Left lung (tissue), 10 donors: ENCODE data around the gene BRWD1. TPM values are rescaled to one million over a fixed set of nuclear protein-coding genes. Genes with fewer than 3 reads are reported as not detected.

ENCODE experiments used
- ATAC-seq: fragments of 200-7000 bp; cut with Tn5 transposase; one replicate; pipeline ENCODE4 v1.9.1; 2020; ENCODE audit warnings: moderate library complexity
- DNase-seq, 4 donors: peaks; one replicate each; pipeline ENCODE4 v3.0.0-alpha.2; 2013 to 2020
- H3K27ac ChIP-seq, 2 donors: fragments of 200-600 bp; sonication (generic) in 1 of 2; one replicate each; pipeline versions ENCODE4 v1.5.0 to v1.8.0; 2020 to 2021
- H3K27me3 ChIP-seq, 2 donors: fragments of 200-600 bp; sonication (generic) in 1 of 2; one replicate each; pipeline versions ENCODE4 v1.5.0 to v1.8.0; 2020 to 2021
- H3K36me3 ChIP-seq, 2 donors: fragments of 200-600 bp; sonication (generic) in 1 of 2; one replicate each; pipeline versions ENCODE4 v1.5.0 to v1.8.0; 2020 to 2021
- H3K4me1 ChIP-seq, 2 donors: fragments of 200-600 bp; one replicate each; pipeline ENCODE4 v1.8.0; 2021
- H3K4me3 ChIP-seq, 2 donors: fragments of 200-600 bp; sonication (generic) in 1 of 2; one replicate each; pipeline versions ENCODE4 v1.5.0 to v1.8.0; 2020 to 2021; ENCODE audit warnings: mild to moderate bottlenecking in 1 of 2
- H3K9me3 ChIP-seq, 2 donors: fragments of 200-600 bp; sonication (generic) in 1 of 2; one replicate each; pipeline versions ENCODE4 v1.5.0 to v1.8.0; 2020 to 2021
- CTCF ChIP-seq, 2 donors: fragments of 200-600 bp; sonication (generic) in 1 of 2; IDR thresholded peaks; one replicate each; pipeline versions ENCODE4 v1.5.0 to v1.8.0; 2021; ENCODE audit warnings: antibody characterized with exemption in 2 of 2
- intact Hi-C, 2 donors: fragments of 100-400 bp; cut with DNase I; formaldehyde crosslinking; loops; one replicate each; pipeline versions ENCODE4 v1.11.2 to v1.14.2; 2022
- polyA plus RNA-seq, 6 donors: library from polyadenylated mRNA; unstranded; fragments of 120-200 nt; gene quantifications; one replicate each; pipeline ENCODE4 v1.2.1, GENCODE V29; 2013; ENCODE audit not compliant: insufficient read length in 6 of 6
- total RNA-seq, 2 donors: library from RNA; stranded (reverse); fragmentation: NEBNext Ultra II Directional; extraction: Animal tissue kit (Norgen Biotek cat#: 25700); gene quantifications; one replicate each; pipeline ENCODE4 v1.2.1, GENCODE V29; 2021
- donor health status: DM: no; HTN: yes; CAD: no.
- donor health status: DM: no; HTN: no; CAD: no.

Gene BRWD1
- total and polyA plus RNA-seq, 8 donors: 33.0 to 54.3 (median 47.3) TPM

- H3K27ac ChIP-seq: no peak overlapping the region
- H3K36me3 ChIP-seq: peaks cover 0 to 83% of the 10 kb centered on the region in 2 donors
- H3K4me1 ChIP-seq: peaks cover 0 to 4% of the 10 kb centered on the region in 2 donors
- H3K9me3 ChIP-seq: peaks cover 0 to 7% of the 10 kb centered on the region in 2 donors
- intact Hi-C loops: no loop called here
- no peak for TF ChIP-seq CTCF (IDR thresholded peaks at IDR 0.05)
- H3K27me3 ChIP-seq: no peaks in the 10 kb centered on the region
- ATAC-seq: no peak
- DNase-seq: no peak
- H3K4me3 ChIP-seq: no peak overlapping the region
These were observed 16.5 kb downstream of the BRWD1 start for GRCh38 chr21:39296891-39297290.

GRCh38 chr21:39288987-39289386, 24.4 kb downstream of the BRWD1 start:
- no peaks in the 10 kb centered on the region for H3K9me3 ChIP-seq
- H3K4me1 ChIP-seq: no peaks in the 10 kb centered on the region
- no peak overlapping the region for H3K4me3 ChIP-seq
- ATAC-seq: no peak
- H3K27me3 ChIP-seq: no peaks in the 10 kb centered on the region
- DNase-seq: no peak
- no peak for TF ChIP-seq CTCF (IDR thresholded peaks at IDR 0.05)
- H3K36me3 ChIP-seq: peaks cover 0 to 83% of the 10 kb centered on the region in 2 donors
- intact Hi-C loops: no loop called here
- no peak overlapping the region for H3K27ac ChIP-seq

- intact Hi-C loops: no loop called here
- ATAC-seq: no peak
- Histone ChIP-seq H3K36me3 (peaks cover 0 to 58% of the 10 kb centered on the region in 2 donors), H3K27ac (no peak overlapping the region), H3K9me3 (no peaks in the 10 kb centered on the region), H3K4me3 (no peak overlapping the region), H3K27me3 (no peaks in the 10 kb centered on the region), H3K4me1 (no peaks in the 10 kb centered on the region)
- TF ChIP-seq CTCF (IDR thresholded peaks at IDR 0.05): no peak
- DNase-seq: no peak
These were observed 30.5 kb downstream of the BRWD1 start for GRCh38 chr21:39282911-39283310.

- H3K36me3 ChIP-seq: peaks cover 0 to 58% of the 10 kb centered on the region in 2 donors
- no peaks in the 10 kb centered on the region for H3K9me3 ChIP-seq
- no peaks in the 10 kb centered on the region for H3K27me3 ChIP-seq
- no peaks in the 10 kb centered on the region for H3K4me1 ChIP-seq
- intact Hi-C loops: no loop called here
- no peak for ATAC-seq
- no peak overlapping the region for H3K27ac ChIP-seq
- DNase-seq: no peak
- no peak overlapping the region for H3K4me3 ChIP-seq
- TF ChIP-seq CTCF (IDR thresholded peaks at IDR 0.05): no peak
These were observed 31.6 kb downstream of the BRWD1 start for GRCh38 chr21:39281853-39282252.

GRCh38 chr21:39281207-39281606, 32.2 kb downstream of the BRWD1 start:
- Histone ChIP-seq H3K36me3 (peaks cover 0 to 51% of the 10 kb centered on the region in 2 donors), H3K9me3 (no peaks in the 10 kb centered on the region), H3K27ac (no peak overlapping the region), H3K4me1 (no peaks in the 10 kb centered on the region), H3K27me3 (no peaks in the 10 kb centered on the region), H3K4me3 (no peak overlapping the region)
- intact Hi-C loops: no loop called here
- no peak for TF ChIP-seq CTCF (IDR thresholded peaks at IDR 0.05)
- ATAC-seq (no peak), DNase-seq (no peak)
